Right lobe of liver (tissue), 4 donors: ENCODE measurements around the gene SHC3.

Source experiments
- CTCF ChIP-seq, 4 donors: fragments of 200-600 bp in 3 of 4; fragments of 450-650 bp in 1 of 4; IDR thresholded peaks; one replicate each; pipeline versions ENCODE4 v1.5.1 to v1.8.0; 2016 to 2022; ENCODE audit warnings: antibody characterized with exemption in 4 of 4, mild to moderate bottlenecking in 2 of 4
- POLR2A ChIP-seq: fragments of 450-650 bp; IDR thresholded peaks from one replicate; pipeline ENCODE4 v1.6.1; 2017; ENCODE audit warnings: antibody characterized with exemption, mild to moderate bottlenecking
- donor health status: DM: no; HTN: no; CAD: no.
- donor health status: DM: no; HTN: no; CAD: no.
- donor health status: DM: no; HTN: yes; CAD: no.

GRCh38 chr9:89012294-89013042 lies 166.2 kb downstream of the SHC3 start:
- TF ChIP-seq CTCF (IDR thresholded peaks at IDR 0.05) (no peak), POLR2A (no peak)
